ENCODE measurements around the gene TREML4.

The TREML4 gene

GRCh38 chr6:41262401-41262800, 34.3 kb downstream of the TREML4 start:
- no peak for DNase-seq (ENCODE audit: low read depth in 2 of 2)
- H3K4me3 ChIP-seq (replicated peaks in 1 of 2; ENCODE audit: low read depth in 2 of 2, low read length in 2 of 2) = no peak overlapping the region
- no peak for TF ChIP-seq CTCF (IDR thresholded peaks at IDR 0.05; ENCODE audit: low read depth, low read length)

GRCh38 chr6:41263267-41263666, 35.1 kb downstream of the TREML4 start:
- no peak for DNase-seq (ENCODE audit: low read depth in 2 of 2)
- no peak overlapping the region for H3K4me3 ChIP-seq (replicated peaks in 1 of 2; ENCODE audit: low read depth in 2 of 2, low read length in 2 of 2)
- no peak for TF ChIP-seq CTCF (IDR thresholded peaks at IDR 0.05; ENCODE audit: low read depth, low read length)

GRCh38 chr6:41266541-41266940, 38.4 kb downstream of the TREML4 start:
- no peak for DNase-seq (ENCODE audit: low read depth in 2 of 2)
- no peak overlapping the region for H3K4me3 ChIP-seq (replicated peaks in 1 of 2; ENCODE audit: low read depth in 2 of 2, low read length in 2 of 2)
- no peak for TF ChIP-seq CTCF (IDR thresholded peaks at IDR 0.05; ENCODE audit: low read depth, low read length)

- no peak for TF ChIP-seq CTCF (IDR thresholded peaks at IDR 0.05; ENCODE audit: low read depth, low read length)
- no peak for DNase-seq (ENCODE audit: low read depth in 2 of 2)
Observed at GRCh38 chr6:41268478-41268877, 40.3 kb downstream of the TREML4 start.

GRCh38 chr6:41269166-41269565, 41.0 kb downstream of the TREML4 start:
- TF ChIP-seq CTCF (IDR thresholded peaks at IDR 0.05; ENCODE audit: low read depth, low read length) = no peak
- no peak overlapping the region for H3K4me3 ChIP-seq (replicated peaks in 1 of 2; ENCODE audit: low read depth in 2 of 2, low read length in 2 of 2)

More at GRCh38 chr6:41268478-41268877, 40.3 kb downstream of the TREML4 start:
- H3K4me3 ChIP-seq (replicated peaks in 1 of 2; ENCODE audit: low read depth in 2 of 2, low read length in 2 of 2) = no peak overlapping the region

GRCh38 chr6:41269716-41270115, 41.6 kb downstream of the TREML4 start:
- TF ChIP-seq CTCF (IDR thresholded peaks at IDR 0.05; ENCODE audit: low read depth, low read length) = no peak
- no peak for DNase-seq (ENCODE audit: low read depth in 2 of 2)
- H3K4me3 ChIP-seq (replicated peaks in 1 of 2; ENCODE audit: low read depth in 2 of 2, low read length in 2 of 2) = no peak overlapping the region

More at GRCh38 chr6:41269166-41269565, 41.0 kb downstream of the TREML4 start:
- no peak for DNase-seq (ENCODE audit: low read depth in 2 of 2)

GRCh38 chr6:41271901-41272395, 43.8 kb downstream of the TREML4 start:
- H3K4me3 ChIP-seq (replicated peaks in 1 of 2; ENCODE audit: low read depth in 2 of 2, low read length in 2 of 2) = no peak overlapping the region
- DNase-seq (ENCODE audit: low read depth in 2 of 2) = no peak
- TF ChIP-seq CTCF (IDR thresholded peaks at IDR 0.05; ENCODE audit: low read depth, low read length) = no peak
